GM19452 (cell line): ENCODE data around the gene SMIM32.

ENCODE experiments used
- ATAC-seq: cut with Tn5 transposase; IDR thresholded peaks from one replicate; pipeline ENCODE4 v1.9.1; 2021; ENCODE audit not compliant: unreplicated experiment

The SMIM32 gene

DNA sequence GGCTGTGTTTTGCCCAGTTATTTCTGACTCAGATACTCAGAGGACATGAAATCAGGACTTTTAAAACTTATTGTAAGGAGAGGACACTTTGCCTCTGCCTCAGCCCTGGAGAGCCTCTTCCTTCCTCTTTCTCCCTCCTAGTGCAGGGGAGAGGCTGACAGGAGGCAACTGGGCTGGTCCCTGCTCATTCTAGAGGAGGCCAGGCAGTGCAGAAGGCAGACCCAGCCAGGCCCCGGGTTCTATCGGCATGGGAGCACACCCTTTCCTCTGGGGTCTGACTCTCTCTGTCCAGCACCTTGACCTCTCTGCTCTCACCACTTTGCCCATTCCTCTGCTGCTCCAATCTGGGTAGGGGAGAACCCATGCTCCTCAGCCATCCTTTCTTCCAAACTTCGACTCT lies 16.0 kb upstream of the SMIM32 start:
- ATAC-seq: no peak

DNA sequence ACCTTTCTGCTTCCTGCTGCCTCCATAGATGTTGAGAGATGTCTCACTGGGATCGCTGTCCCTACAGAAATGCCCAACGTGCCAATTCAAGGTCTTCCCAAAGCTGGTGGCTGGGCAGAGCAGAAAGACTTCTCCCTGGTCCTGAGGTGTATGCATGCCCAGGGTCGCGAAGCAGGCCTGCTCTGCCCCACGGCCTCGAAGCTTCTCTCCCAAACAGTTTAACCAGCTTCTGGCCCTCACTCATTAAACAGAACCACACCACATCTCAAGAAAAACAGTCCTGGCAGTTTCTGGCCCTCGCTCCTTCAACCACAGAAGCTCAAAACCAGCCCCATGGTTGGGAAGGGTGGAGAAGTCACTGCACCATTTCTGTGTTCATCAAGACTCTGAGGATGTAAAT lies 14.7 kb upstream of the SMIM32 start:
- ATAC-seq: no peak

DNA sequence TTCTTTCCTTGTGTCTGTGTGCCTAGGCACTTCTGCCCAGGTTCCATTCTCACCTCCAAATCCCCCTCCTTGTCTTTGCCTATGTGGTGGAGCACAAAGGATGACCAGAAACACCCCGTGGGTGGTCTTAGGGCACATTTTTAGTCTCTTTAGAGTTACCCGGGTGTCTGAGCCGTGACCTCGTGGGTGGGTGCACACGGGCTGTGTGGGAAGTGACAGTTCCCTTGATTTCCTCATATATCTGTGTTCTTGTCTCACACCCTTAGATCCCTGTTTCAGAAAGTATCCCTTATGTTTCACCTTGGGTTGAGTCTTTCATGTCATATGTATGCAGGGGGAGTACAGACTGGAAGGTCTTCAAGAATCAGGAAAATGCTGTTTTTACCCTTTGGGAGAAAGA lies 13.4 kb upstream of the SMIM32 start:
- ATAC-seq: no peak

DNA sequence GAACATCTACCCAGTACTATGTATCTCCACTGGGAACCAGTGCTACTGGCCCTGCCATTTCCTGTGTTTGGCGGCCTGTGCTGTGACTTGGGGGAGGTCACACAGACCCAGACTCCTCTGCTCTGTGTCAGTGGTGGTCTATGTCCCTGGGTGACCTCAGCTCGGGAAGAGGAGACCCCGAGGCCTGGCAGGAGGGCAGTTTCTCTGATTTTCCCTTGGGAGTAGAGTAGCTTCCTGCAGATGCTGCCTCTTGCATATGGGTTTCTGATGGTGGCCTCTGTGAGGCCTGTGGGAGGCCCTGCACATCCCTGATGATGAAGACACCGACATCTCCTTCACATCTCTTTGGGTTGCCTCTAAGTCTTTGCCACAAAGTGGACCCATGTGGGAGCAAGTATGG lies 13.0 kb upstream of the SMIM32 start:
- ATAC-seq: no peak

DNA sequence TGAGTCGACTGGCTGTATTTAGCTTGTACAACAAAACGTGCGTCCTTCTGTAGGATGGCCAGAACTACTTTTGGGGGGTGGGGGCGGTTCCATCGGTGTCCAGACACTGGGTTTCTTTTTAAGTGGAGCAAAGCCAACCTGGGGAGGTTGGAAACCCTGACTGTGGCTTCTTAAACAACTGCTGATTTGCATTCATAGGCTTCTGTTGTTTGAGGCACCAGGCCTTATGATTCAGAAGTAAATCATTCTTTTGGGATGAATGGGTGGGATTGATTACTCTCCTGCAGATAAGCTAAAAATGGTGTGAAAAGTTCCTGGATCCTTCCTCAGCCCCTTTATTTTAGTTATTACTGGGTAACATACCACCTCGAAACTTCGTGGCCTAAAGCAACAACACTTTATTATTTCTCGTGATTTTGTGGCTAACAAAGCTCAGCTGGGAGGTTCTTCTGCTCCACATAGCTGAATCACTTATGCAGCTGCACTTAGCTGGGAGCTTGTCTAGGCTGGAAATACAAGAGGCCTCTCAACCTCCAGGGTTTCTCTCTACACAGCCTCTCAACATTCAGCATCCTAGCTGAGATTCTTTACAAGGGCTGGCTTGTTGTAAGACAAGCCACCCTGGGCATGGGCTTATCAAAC lies 12.2 kb upstream of the SMIM32 start:
- ATAC-seq: no peak

DNA sequence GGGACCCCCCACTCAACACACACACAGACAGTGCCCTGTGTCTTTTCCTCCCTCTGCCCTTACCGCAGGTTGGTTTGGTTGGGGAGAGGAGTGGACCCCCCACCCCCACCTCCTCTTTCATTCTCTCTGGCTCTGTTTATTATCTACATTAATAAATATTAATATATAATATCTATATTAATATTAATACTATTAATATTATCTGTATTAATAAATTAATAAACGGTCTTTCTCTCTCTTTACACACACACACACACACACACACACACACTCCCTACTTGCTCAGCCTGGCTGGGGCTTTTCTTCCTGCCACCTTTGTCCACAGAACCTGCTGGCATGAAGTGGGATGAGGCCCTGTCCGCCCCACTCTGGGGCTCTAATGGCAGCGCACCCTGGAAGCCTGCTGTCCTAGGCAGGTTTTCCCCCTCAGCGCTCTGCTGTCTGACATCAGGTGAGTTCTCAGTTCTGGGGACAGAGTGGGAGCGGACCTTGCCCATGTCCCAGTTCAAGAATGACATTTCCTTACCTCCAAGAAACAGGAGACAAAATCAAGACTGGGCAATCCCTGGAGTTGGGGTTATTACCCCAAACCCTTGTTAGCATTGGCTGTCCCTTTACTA lies 10.5 kb upstream of the SMIM32 start:
- no peak for ATAC-seq

DNA sequence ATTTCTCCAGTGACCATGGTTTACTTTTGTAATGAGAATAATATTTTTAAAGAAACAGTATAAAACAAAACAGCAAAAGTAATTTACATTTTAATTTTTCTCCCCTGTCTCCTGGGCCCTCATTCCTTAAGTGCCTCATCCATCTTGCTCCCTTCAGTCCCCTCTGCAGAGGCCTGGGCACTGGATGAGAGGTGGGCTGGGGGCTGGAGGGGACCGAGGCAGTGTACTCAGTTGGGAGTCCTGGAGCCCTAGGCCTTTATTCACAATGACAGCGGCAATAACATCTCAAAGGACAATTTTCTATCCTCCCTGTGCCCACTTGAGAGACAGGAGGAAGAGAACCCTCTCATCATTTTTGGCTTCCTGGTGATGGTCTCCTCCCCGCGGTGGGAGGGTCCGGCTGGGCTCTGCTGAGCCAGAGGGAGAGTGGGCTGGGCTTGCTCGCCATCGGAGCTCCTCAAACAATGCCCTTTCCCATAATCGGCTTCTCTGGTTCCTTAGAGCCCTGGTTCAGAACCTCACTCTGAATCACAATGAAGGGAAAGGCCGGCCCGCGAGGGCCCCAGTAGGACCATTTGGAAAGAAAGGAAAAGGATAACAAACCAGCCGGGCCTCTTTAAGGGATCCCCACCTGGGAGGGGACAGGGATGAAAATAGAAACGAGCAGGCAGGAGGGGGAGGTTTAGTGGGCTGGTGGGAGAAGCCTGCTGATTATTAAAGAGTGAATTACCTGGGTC lies 9.7 kb upstream of the SMIM32 start:
- no peak for ATAC-seq

DNA sequence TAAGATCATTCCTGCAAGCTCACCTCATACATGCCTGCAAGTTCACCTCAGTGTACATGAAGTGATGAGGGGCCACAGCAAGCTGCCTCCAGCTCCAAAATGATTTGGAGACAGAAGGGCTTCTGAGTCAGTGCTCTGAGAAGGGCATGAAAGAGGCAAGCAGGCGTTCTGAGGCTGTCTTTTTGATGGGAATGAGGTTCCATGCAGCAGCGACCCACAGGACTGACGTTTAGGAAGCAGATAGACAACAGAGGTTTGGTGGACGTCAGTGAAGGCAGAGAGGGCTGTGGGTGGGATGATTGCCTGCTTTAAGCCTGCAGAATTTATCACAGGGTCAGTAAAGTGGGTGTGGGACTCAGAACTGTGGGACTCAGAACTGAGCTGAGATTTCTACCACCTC lies 8.9 kb upstream of the SMIM32 start:
- no peak for ATAC-seq

DNA sequence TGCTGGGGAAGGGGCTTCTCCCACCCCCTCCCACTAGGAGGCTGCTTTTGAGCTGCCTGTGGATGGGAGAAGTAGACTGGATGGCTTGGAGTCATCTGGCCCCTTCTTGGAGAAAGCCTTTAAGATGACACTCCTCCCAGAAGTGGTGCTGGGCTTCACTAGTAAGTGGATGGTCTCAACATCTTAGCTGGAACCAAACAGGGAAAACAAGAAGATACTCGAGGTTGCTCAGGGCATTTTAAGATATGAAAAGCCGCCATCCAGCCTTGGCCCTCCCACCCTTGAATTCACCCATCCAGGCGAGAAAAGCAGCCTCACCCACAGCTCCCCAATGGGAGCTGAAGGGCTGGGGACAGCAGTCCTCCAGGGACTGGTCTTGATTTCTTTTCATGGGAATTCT lies 7.8 kb upstream of the SMIM32 start:
- ATAC-seq: no peak

DNA sequence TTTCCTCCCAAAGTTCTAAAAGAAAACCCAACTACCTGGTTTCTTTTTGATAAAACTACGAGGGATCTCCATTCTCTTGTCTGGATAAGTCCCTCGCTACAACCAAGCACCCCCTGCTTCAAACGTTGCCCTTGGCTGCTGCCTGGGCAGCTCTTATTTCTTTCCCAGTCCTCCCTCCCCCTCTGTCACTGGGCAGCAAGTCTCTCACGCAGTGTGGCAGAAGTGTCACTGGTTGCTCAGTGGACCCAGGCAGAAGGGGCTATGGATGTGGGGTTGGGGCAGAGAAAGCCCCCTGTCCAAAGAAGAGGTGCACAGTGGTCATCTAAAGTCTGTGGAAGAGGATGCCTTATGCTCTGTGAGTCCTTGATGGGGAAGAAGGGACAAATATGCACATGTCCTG lies 7.2 kb upstream of the SMIM32 start:
- no peak for ATAC-seq

DNA sequence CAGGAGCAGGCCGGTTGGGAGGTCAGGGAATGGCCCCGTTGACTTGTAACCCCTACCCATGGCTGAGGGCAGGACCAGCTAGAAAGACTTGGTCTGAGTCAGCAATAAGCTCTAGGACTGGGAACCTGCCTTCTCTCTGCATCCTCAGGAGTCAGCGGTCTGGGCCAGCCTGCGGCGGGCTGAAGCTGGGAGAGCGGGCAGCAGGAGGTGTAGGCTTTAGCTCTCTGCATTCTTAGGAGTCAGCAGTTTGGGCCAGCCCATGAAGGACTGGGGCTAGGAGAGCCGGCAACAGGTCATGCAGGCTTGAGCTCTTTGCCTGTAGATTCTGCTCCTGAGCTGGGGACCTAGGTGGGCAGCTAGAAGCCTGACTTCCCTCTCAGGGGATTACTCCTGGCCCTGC lies 6.4 kb upstream of the SMIM32 start:
- ATAC-seq: no peak

DNA sequence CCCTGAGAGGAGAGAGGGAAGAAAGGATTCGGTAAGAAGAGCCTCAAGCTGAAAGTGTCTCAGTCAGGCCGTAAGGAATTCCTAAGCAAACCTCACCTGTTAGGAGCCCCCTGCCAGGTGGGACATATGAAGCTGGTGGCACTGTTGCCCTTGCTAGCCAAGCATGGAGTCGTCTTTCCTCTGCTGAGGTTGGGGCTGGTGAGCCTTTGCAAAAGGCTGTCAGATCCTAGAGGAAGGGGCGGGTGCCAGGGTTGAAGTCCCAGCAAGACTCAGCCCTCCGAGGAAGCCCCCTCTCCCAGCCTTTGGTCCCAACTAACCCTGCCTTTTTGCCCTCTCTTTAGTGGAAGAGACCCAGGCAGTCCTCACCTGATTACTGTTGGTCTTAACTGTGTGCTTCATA lies 5.5 kb upstream of the SMIM32 start:
- no peak for ATAC-seq

DNA sequence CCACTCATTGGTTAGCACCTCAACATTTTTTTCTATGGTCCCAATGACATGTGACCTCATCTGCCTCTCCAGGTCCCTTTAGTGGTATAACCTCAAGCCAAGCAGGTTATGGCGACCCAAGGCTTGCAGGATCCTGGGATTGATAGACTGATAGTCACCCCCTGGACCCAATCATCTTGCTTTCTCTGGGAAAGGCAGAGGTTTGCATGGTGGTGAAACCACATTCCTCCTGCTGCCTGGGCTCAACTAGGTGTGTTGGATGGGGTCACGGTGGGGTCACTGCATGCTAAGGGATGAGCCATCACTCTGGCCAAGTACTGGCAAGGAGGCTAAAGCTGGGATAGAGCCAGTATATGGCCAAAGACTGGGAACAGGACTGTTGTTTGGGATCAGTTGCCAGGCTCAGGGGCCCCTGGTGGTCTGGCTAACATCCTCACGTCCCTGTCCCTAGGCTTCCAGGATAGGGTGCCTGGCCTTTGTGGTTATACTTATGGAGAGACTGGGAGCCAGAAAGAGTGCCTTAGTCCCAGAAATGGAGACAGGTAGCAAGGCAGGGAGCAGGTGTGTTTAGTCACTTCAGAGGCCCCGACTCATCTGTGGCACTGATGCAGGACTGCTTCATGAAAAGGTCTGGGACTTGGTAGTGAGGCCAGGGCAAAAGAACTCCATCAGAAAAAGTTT lies 4.6 kb upstream of the SMIM32 start:
- ATAC-seq: no peak

DNA sequence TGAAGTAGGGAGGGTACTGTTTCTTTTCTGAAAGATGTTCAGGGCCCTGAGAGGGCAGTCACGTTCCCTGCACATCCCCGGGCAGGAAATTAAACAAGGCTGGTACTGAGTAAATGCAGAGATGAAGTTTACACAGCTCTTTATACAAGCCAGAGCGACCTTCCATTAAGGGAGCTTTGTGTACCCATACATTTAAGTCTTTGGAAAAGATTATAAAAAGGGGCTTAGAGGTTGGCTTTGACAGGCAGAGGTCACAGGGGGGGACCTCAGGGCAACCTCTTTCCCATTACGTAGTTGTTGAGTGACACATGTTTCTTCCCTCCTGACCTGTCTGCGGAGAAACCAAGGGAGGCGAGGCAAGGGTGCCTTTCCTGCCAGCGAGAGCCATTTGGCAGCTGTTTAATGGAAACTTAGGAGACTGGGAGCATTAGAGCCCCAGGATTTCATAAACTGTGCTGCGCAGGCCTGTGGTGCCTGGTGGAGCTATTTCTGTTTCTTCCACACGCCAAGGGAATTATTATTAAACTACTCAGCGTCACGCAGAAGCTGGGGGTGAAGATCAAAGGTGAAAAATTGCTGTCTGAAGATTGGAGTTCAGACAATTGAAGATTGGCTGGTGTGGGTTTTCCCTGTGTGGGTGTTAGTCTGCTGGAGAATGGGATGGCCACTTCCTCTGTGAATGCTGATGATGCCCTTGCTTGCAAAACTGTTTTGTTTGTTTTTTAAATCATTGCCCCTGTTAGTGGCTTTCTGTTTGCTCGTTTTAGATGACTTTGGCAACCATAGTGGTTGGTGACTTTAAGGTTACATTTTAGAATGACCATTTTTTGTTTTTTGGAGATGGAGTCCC lies 3.2 kb upstream of the SMIM32 start:
- ATAC-seq: no peak

DNA sequence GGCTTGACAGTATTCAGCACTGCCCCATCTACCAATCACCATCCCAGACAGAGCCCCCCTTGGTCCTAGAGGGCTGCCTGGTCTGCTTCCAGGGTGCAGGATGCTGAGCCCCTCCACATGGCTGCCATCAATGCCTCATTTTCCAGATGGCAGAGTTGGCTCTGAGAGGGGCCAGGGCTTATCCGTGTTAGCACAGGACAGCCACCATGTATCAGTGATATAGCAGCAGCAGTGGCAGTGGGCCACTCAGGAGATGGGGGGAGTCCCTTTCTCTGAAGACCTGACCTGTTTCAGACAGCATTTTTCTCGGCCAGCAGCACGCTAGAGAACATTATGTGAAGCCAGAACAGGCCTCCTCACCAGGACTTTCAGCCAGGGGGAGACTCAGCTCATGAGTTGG lies 1.6 kb upstream of the SMIM32 start:
- ATAC-seq: no peak

DNA sequence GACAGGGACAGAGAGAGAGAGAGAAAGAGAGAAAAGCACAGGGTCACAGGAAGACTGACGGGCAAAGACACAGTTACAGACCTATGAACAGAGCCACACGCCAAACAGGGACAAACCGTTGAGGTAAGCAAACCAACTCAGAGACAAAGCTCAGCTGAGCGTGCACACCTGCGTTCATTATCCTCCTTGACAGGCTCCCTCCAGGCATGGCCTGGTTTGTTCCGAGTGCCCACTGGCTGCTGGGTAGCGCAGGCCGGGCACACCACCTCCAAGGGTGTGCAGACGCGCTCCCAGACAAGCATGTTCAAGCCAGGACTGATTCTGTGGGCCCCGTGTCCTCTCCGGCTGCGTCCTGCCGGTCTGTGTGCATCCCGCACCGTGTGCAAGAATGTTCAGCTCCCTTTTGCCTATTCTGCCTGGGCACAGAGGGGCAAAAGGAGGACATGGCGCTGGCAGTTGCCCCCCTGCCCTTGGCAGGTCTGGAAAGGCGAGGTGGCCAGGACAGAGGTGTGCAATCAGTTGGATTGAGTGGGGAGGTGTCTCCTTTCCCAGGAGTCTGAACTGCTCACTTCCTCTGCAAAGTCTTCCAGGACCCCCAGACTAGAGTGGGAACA lies 467 bp upstream of the SMIM32 start:
- no peak for ATAC-seq

DNA sequence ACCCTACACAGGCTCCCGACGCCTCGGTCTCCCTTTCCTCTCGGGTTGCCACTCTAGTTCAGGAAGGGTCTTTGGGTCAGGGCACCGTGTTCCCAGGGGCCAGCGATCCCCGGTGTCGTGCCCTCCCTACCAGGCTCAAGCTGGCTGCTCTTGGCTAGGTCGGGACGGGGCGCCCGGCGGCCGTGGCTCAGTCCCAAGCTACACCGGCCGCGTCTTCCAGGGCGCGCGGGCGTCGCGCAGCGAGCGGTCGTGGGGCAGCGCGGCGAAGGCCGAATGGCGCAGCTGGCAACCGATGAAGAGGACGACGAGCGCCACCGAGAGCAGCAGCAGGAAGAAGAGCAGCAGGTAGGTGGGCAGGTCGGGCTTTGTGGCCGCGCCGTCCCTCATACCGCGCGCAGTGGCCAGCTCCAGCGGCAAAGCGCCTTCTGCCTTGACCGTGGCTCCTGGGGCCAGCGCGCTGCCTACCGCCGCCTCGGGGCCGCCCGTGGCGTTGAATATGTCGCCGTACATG lies 892 bp downstream of the SMIM32 start:
- ATAC-seq: no peak

DNA sequence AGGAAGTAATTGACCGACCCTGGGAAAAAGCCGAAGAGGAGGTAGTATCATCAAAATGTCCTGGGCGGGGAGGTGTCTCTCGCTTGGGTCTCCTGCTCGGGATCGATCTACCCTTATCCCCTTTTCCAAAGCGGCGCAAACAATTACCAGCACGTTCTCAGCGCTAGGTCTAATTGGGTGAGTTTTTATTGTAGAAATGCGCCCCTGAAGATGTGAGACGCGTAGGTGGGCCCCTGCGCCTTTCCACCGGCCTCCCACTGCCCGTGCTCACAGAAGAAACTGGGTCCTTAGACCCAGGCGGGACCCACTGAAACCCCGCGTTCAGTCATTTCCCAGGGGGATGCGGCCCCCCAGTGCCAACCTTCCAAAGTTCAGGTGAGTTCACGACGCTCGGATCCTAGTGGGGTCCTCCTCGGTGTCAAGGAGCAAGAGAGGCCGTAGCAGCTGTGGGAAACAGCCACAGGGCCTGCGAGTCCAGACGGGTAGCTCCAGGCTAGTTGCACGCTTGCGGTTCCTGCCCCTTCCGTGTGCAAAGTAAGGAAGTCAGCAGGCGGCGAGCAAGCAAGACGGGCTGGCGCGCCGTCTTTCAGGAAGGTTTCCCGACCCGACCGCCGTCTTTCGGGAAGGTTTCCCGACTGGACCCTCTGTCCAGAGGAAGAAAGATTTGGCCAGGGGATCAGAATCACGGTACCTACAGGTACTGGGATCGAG lies 1.5 kb downstream of the SMIM32 start:
- ATAC-seq: no peak

DNA sequence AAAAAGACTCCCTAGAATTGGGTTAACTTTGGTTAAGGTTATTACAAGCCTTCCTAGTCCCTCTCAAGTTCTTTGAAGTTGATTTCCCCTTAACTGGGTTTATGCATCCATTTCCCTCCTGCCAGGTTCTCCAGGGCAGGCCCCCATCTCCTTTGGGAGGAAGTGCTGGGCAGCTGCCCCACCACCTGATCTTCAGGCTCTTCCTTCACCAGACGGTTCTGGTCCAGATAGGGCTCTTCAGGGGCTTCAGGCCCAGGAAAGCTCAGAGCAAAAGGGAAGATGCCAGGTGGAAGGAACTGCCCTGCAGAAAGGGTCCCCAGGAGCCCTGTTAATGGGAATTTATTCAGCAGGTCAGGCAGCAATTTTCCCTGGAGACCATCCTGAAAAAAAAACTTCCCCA lies 2.1 kb downstream of the SMIM32 start:
- ATAC-seq: no peak
